ENCODE data around the gene RRP15.

DNA sequence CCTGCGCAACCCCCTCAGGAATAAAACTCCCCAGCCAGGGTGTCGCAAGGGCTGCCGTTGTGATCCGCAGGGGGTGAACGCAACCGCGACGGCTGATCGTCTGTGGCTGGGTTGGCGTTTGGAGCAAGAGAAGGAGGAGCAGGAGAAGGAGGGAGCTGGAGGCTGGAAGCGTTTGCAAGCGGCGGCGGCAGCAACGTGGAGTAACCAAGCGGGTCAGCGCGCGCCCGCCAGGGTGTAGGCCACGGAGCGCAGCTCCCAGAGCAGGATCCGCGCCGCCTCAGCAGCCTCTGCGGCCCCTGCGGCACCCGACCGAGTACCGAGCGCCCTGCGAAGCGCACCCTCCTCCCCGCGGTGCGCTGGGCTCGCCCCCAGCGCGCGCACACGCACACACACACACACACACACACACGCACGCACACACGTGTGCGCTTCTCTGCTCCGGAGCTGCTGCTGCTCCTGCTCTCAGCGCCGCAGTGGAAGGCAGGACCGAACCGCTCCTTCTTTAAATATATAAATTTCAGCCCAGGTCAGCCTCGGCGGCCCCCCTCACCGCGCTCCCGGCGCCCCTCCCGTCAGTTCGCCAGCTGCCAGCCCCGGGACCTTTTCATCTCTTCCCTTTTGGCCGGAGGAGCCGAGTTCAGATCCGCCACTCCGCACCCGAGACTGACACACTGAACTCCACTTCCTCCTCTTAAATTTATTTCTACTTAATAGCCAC lies 60.7 kb downstream of the RRP15 start:
- TF ChIP-seq, protein P1, sequence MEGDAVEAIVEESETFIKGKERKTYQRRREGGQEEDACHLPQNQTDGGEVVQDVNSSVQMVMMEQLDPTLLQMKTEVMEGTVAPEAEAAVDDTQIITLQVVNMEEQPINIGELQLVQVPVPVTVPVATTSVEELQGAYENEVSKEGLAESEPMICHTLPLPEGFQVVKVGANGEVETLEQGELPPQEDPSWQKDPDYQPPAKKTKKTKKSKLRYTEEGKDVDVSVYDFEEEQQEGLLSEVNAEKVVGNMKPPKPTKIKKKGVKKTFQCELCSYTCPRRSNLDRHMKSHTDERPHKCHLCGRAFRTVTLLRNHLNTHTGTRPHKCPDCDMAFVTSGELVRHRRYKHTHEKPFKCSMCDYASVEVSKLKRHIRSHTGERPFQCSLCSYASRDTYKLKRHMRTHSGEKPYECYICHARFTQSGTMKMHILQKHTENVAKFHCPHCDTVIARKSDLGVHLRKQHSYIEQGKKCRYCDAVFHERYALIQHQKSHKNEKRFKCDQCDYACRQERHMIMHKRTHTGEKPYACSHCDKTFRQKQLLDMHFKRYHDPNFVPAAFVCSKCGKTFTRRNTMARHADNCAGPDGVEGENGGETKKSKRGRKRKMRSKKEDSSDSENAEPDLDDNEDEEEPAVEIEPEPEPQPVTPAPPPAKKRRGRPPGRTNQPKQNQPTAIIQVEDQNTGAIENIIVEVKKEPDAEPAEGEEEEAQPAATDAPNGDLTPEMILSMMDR (IDR thresholded peaks at IDR 0.05 in 4 of 5, conservative IDR thresholded peaks at IDR 0.05 in 1 of 5): peak in 1 of 5 experiments; percentile 15
- peak in 1 of 2 donors; percentile 6 for TF ChIP-seq POLR2A (IDR thresholded peaks at IDR 0.05)

Data from gastrocnemius medialis (tissue), 4 donors.